ENCODE data around the gene TBC1D19.
A peak's percentile ranks its signal among the peaks of the same experiment; 100 is the strongest.
"Not testable (repeated sequence)": the region's sequence is repeated elsewhere in the genome, so short reads cannot be mapped to it uniquely, and the experiment has no call there.

TBC1D19 gene

GRCh38 chr4:26594371-26594770 is 10.5 kb downstream of the TBC1D19 start:
- intact Hi-C loops (cut with DNase I) = no loop called here

GRCh38 chr4:26594778-26595177 is 10.9 kb downstream of the TBC1D19 start:
- no peak for DNase-seq
- intact Hi-C loops (cut with DNase I) = no loop called here

More at GRCh38 chr4:26594371-26594770, 10.5 kb downstream of the TBC1D19 start:
- no peak for DNase-seq

- no peak for DNase-seq
- intact Hi-C loops (cut with DNase I) = no loop called here
Measured at GRCh38 chr4:26596843-26597242, 13.0 kb downstream of the TBC1D19 start.

- no peak for DNase-seq
- intact Hi-C loops (cut with DNase I) = no loop called here
Measured at GRCh38 chr4:26601204-26601603, 17.3 kb downstream of the TBC1D19 start.

- DNase-seq = no peak
- intact Hi-C loops (cut with DNase I) = loop anchor here (1.0 kb wide), 1 partner anchor 26 kb away; no protein-coding TSS in a partner anchor
Measured at GRCh38 chr4:26607776-26608175, 23.9 kb downstream of the TBC1D19 start.

GRCh38 chr4:26609391-26609790 is 25.5 kb downstream of the TBC1D19 start:
- intact Hi-C loops (cut with DNase I) = no loop called here

GRCh38 chr4:26609868-26610267 is 26.0 kb downstream of the TBC1D19 start:
- intact Hi-C loops (cut with DNase I) = no loop called here

More at GRCh38 chr4:26609391-26609790, 25.5 kb downstream of the TBC1D19 start:
- no peak for DNase-seq

GRCh38 chr4:26611372-26611771 is 27.5 kb downstream of the TBC1D19 start:
- DNase-seq = no peak
- intact Hi-C loops (cut with DNase I) = no loop called here

More at GRCh38 chr4:26609868-26610267, 26.0 kb downstream of the TBC1D19 start:
- DNase-seq = no peak

- DNase-seq = no peak
- intact Hi-C loops (cut with DNase I) = no loop called here
Measured at GRCh38 chr4:26611885-26612284, 28.0 kb downstream of the TBC1D19 start.

- DNase-seq = no peak
- intact Hi-C loops (cut with DNase I) = no loop called here
Measured at GRCh38 chr4:26613237-26613636, 29.4 kb downstream of the TBC1D19 start.

GRCh38 chr4:26613735-26614134 is 29.9 kb downstream of the TBC1D19 start:
- DNase-seq = no peak
- intact Hi-C loops (cut with DNase I) = no loop called here

- DNase-seq = no peak
- intact Hi-C loops (cut with DNase I) = no loop called here
Measured at GRCh38 chr4:26619784-26620183, 35.9 kb downstream of the TBC1D19 start.

GRCh38 chr4:26621366-26621765 is 37.5 kb downstream of the TBC1D19 start:
- intact Hi-C loops (cut with DNase I) = no loop called here
- DNase-seq = no peak

GRCh38 chr4:26622913-26623312 is 39.0 kb downstream of the TBC1D19 start:
- intact Hi-C loops (cut with DNase I) = no loop called here
- no peak for DNase-seq

GRCh38 chr4:26626658-26627057 is 42.8 kb downstream of the TBC1D19 start:
- intact Hi-C loops (cut with DNase I); DNase-seq: not testable (repeated sequence)

- no peak for DNase-seq
- intact Hi-C loops (cut with DNase I) = no loop called here
Measured at GRCh38 chr4:26632916-26633315, 49.0 kb downstream of the TBC1D19 start.

GRCh38 chr4:26634237-26634636 is 50.4 kb downstream of the TBC1D19 start:
- intact Hi-C loops (cut with DNase I) = no loop called here
- DNase-seq = no peak

- intact Hi-C loops (cut with DNase I) = no loop called here
- DNase-seq = no peak
Measured at GRCh38 chr4:26636458-26636857, 52.6 kb downstream of the TBC1D19 start.

- intact Hi-C loops (cut with DNase I) = not testable (repeated sequence)
- DNase-seq = peak in 2 of 10 donors; percentile 43 to 51
Measured at GRCh38 chr4:26640639-26641038, 56.8 kb downstream of the TBC1D19 start.

- intact Hi-C loops (cut with DNase I) = no loop called here
- no peak for DNase-seq
Measured at GRCh38 chr4:26647523-26648224, 63.8 kb downstream of the TBC1D19 start.

- intact Hi-C loops (cut with DNase I) = no loop called here
- DNase-seq = no peak
Measured at GRCh38 chr4:26648260-26648659, 64.4 kb downstream of the TBC1D19 start.

GRCh38 chr4:26660261-26660660 is 76.4 kb downstream of the TBC1D19 start:
- DNase-seq = no peak
- intact Hi-C loops (cut with DNase I) = no loop called here

- no peak for DNase-seq
- intact Hi-C loops (cut with DNase I) = no loop called here
Measured at GRCh38 chr4:26663888-26664287, 80.0 kb downstream of the TBC1D19 start.
